Astrocyte of the spinal cord (primary cell): ENCODE data around the gene STK25.

ENCODE experiments used
- DNase-seq: peaks from one replicate; pipeline ENCODE4 v3.0.0; 2011; ENCODE audit warnings: low read depth, low spot score
- H3K4me3 ChIP-seq: 2 replicates; pipeline ENCODE4 v1.5.1; 2011; ENCODE audit warnings: low read depth, mild to moderate bottlenecking, low read length, moderate library complexity
- in situ Hi-C: cut with HindIII; loops from 2 replicates; pipeline ENCODE4 v1.10.0; 2017; ENCODE audit warnings: low sequenced_read_pairs
- TF ChIP-seq, protein P1 (sequence below): IDR thresholded peaks from 2 replicates; pipeline ENCODE4 v1.5.1; 2012; ENCODE audit warnings: low read depth, mild to moderate bottlenecking, low read length, inconsistent platforms

The STK25 gene

DNA sequence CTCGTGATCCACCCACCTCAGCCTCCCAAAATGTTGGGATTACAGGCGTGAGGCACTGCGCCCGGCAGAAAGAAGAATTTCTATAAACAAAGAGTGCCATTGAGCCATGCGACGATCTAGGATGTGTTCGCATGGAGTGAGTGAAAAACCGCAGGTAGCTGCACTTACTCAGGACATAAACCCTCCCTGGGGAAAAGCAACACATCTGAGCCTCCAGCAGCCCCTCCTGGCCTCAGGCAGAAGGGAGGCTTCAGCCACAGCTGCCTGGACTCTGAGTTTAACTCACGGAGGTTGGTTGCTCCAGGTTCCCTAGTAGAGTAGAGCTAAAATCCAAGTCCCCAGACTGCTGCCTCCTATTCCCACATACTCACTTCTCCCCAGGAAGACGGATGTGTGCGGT lies 11.3 kb upstream of the STK25 start:
- TF ChIP-seq, protein P1, sequence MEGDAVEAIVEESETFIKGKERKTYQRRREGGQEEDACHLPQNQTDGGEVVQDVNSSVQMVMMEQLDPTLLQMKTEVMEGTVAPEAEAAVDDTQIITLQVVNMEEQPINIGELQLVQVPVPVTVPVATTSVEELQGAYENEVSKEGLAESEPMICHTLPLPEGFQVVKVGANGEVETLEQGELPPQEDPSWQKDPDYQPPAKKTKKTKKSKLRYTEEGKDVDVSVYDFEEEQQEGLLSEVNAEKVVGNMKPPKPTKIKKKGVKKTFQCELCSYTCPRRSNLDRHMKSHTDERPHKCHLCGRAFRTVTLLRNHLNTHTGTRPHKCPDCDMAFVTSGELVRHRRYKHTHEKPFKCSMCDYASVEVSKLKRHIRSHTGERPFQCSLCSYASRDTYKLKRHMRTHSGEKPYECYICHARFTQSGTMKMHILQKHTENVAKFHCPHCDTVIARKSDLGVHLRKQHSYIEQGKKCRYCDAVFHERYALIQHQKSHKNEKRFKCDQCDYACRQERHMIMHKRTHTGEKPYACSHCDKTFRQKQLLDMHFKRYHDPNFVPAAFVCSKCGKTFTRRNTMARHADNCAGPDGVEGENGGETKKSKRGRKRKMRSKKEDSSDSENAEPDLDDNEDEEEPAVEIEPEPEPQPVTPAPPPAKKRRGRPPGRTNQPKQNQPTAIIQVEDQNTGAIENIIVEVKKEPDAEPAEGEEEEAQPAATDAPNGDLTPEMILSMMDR, result no peak
- H3K4me3 ChIP-seq, result no peak overlapping the region
- no peak for DNase-seq
- in situ Hi-C loops, result no loop called here

DNA sequence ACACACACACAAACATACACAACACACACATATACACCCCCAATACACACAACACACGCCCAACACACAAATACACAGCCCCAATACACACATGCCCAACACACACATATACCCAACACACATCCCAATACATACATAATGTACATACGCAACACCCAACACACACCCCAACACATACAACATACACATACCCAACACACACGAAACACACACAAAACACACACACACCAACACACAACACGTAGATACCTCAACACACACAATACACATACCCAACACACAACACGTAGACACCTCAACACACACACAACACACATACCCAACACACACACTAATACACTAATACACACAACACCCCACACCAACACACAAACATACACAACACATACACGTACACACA lies 8.9 kb upstream of the STK25 start:
- in situ Hi-C loops, result no loop called here
- TF ChIP-seq, protein P1, result no peak
- DNase-seq, result no peak
- no peak overlapping the region for H3K4me3 ChIP-seq

DNA sequence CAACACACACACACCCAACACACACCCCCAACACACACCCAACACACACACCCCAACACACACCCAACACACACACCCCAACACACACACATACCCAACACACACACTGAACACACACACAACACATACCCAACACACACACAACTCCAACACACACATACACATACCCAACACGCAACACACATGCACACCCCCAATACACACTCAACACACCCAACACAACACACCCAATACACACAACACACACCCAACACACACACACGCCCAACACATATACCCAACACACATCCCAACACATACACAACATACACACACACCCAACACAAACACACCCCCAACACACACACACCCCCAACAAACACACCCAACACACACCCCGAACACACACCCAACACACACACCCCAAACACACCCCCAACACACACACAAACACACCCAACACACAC lies 8.2 kb upstream of the STK25 start:
- H3K4me3 ChIP-seq, result no peak overlapping the region
- in situ Hi-C loops, result no loop called here
- TF ChIP-seq, protein P1, result no peak
- DNase-seq, result no peak

DNA sequence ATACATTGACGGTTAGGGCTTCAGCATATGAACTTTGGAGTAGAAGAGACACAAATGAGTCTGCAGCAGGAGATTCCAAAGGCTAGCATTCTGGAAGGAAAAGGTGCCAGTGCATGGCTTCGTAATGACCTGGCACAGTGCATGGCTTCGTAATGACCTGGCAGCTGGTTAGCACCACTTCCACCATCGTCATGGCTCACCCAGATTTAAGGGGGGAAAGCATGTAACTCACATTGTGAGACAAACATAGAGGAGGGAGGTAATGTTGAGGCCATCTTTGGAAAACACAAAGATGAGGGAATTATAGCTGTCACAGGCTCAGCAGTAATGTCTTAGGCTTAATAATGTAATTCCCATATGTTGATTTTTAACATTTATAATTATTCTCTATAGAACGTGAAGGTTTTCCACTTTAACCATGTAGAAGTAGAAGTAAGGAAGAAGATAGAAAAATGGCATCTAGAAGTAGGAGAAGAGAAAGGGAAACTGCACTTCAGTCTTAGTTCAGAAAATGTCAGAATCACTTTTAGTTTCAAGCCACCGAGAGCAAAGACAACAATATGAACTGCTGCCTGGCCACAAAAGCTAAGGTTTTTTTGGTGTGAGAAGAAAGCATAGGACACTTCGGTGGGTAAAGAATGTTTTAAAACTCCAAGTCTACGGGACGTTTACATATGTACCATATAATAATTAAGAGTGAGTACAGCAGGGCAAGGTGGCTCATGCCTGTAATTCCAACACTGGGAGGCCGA lies 6.8 kb upstream of the STK25 start:
- TF ChIP-seq, protein P1, result no peak
- in situ Hi-C loops, result no loop called here
- H3K4me3 ChIP-seq, result no peak overlapping the region
- no peak for DNase-seq

DNA sequence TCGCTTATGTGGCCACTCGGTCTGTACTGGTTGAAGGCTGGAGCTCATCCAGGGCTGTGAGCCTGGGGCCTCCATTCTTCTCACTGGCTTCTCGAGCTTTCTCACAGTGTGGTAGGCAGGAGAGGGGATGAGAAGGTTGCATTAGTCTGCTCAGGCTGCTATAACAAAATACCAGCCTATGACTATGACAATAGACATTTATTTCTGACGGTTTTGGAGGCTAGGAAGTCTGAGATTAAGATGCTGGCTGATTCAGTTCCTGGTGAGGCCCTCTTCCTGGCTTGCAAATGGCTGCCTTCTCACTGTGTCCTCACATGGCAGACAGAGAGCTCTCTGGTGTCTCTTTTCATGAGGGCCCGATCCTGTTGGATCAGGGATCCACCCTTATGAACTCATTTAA lies 6.2 kb upstream of the STK25 start:
- H3K4me3 ChIP-seq, result no peak overlapping the region
- DNase-seq, result no peak
- in situ Hi-C loops, result no loop called here
- TF ChIP-seq, protein P1, result no peak

DNA sequence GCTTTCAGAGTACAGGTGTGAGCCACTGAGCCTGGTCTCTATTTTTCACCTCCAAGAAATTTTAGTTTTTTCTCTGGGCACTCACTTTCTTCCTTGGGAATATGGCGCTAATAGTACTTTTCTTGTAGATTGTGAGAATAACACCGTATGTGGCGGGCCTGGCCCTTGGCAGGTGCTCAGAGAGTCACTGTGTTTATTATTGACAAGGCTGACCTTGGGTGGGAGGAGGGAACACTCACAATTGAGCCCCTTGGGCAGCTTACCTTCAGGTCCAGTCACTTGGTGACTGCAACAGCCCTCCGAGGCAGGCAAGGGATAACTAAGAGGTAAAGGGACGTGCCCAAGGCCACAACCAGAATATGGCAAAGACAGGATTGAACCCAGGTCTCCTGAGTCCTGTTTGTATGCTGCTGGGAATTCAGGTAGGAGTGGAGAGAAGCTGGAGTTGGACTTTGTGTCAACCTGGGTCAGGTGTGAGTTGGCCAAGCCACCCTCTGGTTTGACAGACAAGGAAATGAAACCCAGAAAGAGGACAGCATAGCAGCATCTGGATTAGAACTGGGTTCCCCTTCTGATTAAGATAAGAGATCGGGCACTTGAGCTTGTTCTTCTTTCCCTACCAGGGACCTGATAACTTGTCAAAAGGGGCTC lies 2.8 kb upstream of the STK25 start:
- in situ Hi-C loops, result no loop called here
- TF ChIP-seq, protein P1, result no peak
- no peak for DNase-seq
- H3K4me3 ChIP-seq, result no peak overlapping the region
